HG02623 (cell line): Measurements from ENCODE around the gene WDR82.

Experiments
- ATAC-seq: cut with Tn5 transposase; IDR thresholded peaks from one replicate; pipeline ENCODE4 v1.9.1; 2021; ENCODE audit warnings: moderate library complexity; ENCODE audit not compliant: unreplicated experiment

Gene WDR82

DNA sequence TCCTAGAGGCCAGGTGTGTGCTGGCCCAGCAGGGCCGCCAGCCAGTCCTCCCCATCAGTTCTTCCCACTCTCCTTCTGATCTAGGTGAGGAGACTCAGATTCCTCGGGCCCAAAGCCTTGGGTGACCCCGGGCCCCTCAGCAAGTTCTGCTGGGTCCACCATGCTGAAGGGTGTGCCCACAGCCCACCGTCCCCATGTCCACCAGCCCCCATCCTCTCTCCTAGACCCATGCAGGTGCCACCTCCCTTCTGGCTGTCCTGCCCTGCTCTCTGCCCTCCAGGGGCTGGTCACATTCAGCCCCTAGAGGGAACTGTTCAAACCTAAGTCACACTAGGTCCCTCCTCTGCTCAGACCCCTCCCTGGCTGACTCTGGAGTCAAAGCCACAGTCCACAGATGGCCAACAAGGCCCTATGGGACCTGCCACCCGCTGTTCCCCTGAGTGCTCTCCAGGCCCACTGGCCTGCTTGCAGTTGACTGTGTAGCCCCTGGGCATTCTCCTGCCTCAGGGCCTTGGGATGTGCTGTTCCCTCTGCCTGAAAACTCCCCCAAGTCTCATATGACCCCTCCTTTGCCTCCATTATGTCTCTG lies 52.1 kb downstream of the WDR82 start:
- ATAC-seq, result peak; percentile 6

DNA sequence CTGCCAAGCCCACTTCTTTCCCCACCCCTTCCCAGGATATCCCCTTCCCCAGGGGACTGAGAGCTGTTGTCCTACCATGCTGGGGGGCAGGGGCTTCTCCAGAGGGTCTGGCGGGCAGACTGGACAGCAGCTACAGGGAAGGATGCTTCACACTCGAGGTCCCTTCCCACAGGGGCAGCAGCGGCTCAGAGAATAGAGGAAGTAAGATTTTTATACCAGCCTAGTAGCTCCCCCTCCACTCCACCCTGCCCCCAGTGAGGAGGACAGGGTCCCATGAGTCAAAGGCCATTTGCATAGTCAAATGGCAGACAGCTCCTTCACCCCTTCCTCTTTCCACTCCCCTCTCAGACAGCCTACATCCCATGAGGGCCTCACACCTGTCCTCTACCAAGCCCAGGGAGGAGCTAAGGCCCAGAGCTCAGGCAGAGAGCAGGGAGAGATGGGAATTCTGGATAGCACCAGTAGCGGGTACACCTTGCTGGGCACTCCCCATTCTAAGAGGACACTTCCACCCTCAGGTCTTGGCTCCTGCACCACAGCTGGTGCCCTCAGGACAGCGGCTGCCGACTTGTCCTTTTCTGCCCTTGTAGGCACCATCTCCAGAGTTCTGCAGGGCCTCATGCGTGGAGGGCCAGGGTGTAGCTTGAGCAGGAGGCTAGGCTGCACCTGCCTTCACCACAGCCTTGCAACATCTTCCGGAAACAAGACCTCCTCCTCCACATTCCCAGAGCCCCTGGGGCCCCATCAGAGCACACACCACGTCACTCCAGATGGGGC lies 52.8 kb downstream of the WDR82 start, which contains the start of gene TLR9:
TLR9 (minus strand) TSS at position 194 of the 777 bp plus-strand sequence; CDS start at position 78, 116 bp downstream.
- ATAC-seq, result peak; percentile 79

DNA sequence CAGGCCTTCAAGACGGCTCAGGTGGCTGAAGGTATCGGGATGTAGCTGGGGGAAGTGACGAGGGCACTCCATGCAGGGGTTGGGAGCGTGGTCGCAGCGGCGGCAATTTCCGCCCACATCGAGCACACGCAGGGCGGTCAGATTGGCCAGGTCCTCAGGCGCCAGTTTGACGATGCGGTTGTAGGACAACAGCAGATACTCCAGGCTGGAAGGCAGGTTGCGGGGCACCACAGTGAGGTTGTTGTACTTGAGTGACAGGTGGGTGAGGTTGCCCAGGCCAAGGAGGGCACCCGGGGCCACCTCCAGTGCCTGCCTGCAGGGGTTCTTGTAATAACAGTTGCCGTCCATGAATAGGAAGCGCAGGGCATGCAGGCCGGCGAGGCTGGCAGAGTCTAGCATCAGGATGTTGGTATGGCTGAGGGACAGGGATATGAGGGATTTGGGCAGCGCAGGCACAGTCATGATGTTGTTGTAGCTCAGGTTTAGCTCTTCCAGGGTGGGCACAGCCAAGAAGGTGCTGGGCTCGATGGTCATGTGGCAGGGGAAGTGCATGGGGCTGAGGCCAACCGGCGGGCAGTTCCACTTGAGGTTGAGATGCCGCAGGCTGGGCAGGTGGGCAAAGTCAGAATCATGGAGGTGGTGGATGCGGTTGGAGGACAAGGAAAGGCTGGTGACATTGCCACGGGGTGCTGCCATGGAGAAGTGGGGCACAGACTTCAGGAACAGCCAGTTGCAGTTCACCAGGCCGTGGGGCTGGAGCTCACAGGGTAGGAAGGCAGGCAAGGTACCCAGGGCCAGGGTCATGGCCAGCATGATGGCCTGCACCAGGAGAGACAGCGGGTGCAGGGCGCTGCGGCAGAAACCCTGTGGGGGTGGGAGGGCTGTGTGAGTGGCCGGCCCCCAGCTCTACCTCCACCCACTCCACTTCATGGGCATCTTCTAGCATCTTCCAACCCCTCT lies 54.7 kb downstream of the WDR82 start:
- ATAC-seq, result no peak

DNA sequence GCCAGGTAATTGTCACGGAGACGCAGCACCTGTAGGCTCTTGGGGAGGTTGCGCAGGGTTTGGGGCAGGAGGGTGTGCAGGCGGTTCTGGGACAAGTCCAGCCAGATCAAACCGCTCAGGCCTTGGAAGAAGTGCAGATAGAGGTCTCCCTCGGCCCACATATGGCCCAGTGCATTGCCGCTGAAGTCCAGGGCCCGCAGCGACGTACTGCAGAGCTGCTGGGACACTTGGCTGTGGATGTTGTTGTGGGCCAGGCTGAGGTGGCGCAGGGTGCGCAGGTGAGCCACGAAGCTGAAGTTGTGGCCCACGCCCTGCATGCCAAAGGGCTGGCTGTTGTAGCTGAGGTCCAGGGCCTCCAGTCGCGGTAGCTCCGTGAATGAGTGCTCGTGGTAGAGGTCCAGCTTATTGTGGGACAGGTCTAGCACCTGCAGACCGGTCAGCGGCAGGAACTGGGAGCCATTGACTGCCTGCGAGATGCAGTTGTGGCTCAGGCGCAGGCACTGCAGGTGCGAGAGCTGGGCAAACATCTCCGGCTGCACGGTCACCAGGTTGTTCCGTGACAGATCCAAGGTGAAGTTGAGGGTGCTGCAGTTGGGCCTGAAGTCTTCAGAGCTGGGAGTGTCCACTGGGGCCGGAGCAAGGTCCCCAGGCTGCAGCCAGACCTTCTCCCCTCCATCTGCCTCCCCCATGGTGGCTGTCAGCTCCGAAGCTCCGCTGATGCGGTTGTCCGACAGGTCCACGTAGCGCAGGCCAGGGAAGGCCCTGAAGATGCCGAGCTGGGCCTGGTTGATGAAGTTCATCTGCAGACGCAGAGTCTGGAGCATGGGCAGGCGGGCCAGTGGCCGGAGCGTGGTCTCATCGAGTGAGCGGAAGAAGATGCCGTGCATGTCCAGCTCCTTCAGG lies 55.9 kb downstream of the WDR82 start:
- ATAC-seq, result no peak

DNA sequence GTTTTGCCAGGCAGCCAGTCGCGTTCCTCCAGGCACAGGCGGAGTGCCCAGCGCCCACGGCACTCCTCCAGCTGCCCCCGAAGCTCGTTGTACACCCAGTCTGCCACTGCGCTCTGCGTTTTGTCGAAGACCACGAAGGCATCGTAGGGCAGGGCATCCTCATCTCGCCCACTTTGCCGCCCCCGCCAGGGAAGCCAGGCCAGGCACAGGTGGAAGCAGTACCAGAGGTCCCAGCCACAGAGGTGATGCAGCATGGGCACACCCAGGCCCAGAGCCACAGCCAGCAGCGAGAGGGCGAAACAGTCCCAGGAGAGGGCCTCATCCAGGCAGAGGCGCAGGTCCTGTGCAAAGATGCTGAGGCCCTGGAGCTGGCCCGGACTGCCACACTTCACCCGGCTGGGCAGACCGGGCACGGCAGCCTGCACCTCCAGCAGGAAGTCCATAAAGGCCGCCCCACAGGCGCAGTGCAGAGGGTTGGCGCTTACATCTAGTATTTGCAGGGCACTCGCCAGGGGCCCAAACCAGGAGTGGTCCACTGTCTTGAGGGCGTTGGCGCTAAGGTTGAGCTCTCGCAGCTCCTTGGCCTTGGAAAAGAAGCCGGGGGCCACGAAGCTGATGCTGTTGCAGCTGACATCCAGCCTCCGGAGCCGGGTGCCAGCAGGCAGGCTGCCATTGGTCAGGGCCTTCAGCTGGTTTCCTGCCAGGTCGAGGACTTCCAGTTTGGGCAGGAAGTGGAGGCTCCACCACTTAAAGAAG lies 56.7 kb downstream of the WDR82 start:
- ATAC-seq, result no peak

DNA sequence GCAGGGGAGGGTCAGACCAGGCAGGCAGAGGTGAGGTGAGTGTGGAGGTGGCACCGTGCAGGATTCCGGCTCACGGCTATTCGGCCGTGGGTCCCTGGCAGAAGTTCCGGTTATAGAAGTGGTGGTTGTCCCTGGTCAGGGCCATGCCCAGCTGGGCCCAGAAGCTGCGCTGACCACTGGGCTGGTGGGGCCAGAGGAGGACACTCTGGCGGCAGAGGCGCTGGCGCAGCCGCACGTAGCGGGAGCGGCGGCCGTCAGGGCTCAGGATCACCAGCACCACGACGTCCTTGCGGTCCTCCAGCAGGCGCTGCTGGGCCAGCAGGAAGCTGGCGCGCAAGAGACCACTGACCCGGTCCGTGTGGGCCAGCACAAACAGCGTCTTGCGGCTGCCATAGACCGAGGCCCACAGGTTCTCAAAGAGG lies 57.3 kb downstream of the WDR82 start:
- no peak for ATAC-seq

DNA sequence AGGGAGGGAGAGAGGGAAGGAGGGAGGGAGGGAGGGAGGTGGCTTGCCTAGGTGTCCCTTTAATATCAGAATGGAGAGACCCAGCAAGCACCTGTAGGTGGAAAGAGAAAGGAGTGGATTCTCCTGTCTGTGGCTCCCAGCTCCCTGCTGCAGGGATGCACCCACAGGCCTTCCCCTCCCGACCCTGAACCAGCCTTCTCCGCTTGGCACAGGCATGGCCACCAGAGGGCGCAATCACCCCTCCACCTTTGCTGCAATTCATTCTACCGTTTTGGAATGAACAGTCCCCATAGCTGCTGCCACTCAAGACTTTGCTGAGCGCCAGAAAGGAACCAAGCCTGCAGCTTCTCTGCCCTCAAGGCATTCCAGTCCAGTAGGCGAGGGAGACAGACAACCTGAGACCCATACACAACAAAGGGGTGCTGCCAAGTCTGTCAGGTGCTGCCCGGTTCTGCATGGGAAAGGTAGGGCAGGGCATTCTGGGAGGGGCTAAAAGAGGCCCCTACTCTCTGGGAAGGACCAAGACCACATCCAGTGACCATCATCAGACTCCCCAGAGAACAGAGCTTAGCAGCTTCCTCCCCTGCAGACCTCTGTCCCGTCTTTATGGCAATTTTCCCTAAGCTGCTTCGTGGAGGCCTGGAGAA lies 57.9 kb downstream of the WDR82 start:
- no peak for ATAC-seq

DNA sequence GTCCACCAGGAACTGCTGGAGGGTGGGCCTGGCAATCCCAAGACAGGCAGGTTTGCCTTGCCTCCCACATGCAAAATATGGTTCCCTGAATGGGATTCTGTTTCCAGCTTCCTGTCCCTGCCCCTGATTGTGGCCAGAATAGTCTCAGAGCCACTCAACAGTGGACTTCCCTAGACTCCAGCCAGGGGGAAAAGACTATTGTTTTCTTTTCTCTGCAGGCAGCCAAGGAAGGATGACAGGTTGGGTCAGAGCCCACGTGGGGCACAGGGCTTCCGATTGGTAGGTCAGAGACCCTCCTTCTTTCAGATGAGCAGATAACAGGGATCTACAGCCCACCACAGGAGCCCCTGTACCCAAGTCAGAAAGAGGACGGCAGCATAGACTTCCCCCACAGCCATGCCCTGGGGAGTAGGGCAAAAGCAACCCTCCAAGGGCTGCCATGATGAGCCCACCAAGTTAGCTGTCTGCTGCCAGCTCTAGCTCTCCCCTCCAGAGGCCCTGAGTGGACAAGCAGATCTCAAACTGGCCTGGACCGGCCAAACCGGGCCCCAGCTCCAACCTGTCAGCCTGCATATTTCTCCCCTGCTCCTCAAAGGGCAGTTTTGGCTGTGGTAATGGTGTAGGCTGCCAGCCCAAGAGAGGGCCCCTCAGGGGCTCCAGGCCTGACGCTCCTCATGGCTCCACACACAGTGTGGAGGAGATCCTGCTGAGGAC lies 59.4 kb downstream of the WDR82 start:
- no peak for ATAC-seq

DNA sequence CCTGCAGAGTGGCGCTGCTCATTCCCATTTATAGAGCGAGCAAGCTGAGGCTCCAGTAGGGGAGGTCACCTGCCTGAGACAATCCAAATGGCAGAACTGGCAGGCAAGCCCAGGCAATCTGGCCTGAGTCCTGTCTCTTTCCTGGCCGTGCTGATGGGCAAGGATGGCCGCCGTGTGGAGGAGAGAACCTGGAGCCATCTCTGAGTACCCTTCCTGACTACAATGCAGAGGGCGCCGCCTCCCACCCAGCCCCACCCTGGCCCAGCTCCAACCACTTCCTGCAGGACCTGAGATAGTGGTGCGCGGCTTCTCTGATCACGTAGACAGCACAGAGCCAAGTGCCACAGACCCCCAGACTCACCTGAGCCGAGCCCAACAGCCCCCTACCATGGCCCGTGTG lies 60.0 kb downstream of the WDR82 start:
- ATAC-seq, result no peak

DNA sequence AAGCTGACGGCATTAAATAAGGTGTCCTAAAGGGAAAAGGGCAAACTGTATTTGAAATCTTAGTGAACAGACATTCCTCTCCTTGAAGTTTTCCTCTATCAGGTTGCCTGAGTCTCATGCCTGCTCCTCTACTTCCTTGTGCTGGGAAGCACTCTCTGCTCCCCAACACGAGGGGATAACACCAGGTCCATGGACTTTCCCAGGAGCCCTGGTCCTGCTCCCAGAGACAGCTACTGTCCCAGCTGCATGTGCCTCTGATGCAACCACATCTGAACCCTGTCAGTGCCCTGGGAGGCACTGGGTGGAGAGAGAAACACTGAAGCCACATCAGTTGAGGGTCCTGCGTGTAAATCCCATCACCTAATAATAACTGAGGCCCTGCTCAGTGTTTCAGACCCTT lies 60.4 kb downstream of the WDR82 start:
- no peak for ATAC-seq

DNA sequence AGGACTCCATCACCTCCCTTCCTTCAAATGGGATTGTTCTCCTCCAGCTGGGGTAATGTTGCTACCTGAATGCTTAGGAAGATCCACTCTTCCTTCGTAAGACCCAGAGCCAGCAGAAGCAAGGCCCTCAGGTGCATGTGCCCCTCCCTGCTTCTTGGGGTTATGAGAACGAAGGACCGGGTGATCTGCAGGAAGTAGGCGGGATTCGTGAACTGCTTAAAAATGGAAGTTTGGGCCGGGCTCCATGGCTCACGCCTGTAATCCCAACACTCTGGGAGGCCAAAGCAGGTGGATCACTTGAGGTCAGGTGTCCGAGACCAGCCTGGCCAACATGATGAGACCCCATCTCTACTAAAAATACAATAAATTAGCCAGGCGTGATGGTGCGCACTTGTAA lies 61.0 kb downstream of the WDR82 start:
- ATAC-seq, result no peak

DNA sequence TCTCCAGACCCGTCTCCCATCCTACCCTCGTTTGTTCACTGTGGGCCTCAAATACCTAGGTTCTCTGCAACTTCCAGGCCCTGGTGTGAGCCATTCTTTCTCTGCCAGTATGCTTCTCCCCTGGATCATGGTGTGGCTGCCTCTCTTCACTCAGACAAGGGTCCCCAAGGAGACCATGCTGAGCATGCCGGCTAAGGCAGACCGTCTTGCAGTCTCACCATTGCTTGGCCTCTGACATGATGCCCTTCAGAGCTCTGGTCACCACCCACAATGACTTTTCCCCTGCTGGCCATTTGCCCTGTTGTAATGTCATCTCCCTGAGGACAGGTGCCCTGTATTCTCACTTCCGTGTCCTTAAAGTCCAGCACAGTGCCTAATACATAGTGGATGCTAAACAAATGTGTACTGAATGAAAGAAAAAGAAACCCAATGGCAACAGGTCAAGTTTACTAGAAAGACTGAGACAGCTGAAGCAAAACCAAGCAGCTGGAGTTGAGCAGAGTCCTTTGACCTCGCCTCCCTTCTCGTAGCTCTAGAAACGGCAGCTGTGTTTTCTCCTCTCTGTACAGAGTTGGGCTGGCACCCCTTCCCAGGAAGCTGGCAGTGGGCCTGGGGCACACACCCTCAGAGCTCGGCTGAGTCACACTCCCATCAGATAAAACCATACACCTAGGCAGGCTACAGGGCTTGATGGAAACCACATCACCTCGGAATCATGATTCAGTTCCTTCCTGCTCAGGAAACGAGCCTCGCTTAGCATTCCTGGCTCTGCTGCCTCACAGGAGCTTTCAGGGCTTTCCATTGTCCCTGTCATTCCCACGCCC lies 61.7 kb downstream of the WDR82 start:
- ATAC-seq, result no peak

DNA sequence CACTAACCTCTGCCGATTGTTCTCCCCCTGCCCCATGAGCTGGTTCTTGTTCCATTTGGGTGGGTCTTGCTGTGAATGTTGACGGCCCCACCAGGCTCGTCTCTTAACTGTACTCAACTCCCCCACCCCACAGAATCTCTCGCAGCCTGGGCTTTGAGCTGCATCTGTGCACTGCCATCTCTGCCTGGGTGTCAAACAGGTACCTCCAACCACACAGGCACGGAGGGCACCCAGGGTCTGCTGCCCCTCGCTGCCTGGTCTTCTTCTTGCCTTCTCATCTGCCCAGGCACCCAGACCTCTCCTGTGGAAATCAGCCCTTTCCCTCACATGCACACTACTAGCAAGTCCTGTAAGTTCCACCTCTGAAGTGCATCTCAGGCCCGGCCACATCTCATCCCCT lies 63.1 kb downstream of the WDR82 start:
- no peak for ATAC-seq

DNA sequence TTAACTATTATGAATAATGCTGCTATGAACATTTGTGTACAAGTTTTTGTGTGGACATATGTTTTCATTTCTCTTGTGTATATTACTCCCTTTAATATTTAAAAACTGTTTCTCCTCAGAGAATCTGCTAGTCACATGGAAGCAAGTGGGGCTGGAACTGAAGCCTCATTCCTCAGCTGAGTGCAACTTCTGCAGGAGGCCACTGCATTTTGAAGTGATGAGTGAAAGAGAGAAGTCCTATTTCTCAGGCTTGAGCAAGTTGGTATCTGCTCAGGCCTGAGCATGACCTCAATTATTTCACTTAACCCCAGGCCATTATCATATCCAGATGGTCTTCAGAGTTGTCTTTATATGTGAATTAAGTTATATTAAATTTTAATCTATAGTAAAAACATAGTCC lies 64.5 kb downstream of the WDR82 start:
- ATAC-seq, result no peak

DNA sequence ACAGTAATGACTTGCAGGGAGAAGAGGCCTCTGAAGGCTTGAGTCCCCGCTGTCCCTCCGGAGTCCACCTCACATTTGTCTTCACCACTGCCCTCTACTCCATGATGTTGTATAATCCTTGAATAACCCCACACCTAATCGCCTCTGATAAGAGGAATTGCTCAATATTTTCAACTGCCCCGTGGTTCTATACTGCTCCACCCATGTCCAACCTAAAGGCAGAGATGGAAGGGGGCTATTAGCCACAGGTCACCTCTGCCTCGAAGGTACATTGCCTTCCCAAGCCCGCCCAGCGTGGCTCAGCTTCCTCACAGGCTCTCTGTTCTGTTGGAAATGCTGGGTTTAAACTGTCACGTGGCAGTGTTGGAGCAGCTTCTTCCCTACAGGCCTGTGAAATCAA lies 65.4 kb downstream of the WDR82 start:
- no peak for ATAC-seq

DNA sequence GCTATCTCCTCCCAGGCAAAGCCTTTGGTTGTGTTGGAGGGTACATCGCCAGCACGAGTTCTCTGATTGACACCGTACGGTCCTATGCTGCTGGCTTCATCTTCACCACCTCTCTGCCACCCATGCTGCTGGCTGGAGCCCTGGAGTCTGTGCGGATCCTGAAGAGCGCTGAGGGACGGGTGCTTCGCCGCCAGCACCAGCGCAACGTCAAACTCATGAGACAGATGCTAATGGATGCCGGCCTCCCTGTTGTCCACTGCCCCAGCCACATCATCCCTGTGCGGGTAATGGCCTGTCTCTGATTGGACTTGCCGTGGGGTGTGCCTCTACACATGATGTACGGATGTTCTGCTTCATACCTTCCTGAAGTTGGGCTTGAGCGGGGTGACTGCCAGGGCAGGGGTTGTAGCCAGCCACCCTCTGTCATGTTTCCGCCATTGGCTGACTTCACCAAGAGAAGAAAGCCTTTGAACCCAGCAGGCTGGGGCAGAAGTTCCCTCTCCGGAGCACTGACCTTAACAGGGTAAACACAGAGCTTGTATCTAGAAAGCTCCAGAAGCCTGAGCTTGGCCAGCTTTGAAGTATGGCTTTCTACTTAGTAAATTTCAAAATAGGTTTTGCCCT lies 67.1 kb downstream of the WDR82 start:
- no peak for ATAC-seq

DNA sequence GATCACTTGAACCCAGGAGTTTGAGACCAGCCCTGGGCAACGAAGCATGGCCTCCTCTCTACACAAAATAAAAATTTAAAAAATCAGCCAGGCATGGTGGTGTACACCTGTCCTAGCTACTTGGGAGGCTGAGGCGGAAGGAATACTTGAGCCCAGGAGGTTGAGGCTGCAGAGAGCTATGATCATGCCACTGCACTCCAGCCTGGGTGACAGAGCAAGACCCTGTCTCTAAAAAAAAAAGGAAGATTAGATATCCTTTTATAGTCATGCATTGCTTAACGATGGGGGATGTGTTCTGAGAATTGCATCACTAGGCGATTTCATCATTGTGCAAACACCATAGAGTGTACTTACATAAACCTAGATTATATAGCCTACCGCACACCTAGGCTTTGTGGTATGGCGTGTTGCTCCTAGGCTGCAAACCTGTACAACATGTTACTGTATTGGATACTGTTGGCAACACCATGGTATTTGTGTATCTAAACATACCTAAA lies 67.9 kb downstream of the WDR82 start:
- no peak for ATAC-seq
